Measurements from ENCODE around the gene CACNB4. TPM values are rescaled to one million over a fixed set of nuclear protein-coding genes. Genes with fewer than 3 reads are reported as not detected.

The CACNB4 gene
- total RNA-seq, 1 experiment from 2014 or later, result 1.7 TPM

GRCh38 chr2:151971301-151972051, 127.4 kb downstream of the CACNB4 start:
- CTCF ChIA-PET, result no interaction called here
- BruUV-seq (replicated peaks), result no TSS peak
- Histone ChIP-seq H3K36me3 (ENCODE audit: control insufficient read depth, insufficient read depth, low read length) (no peaks in the 10 kb centered on the region), H3K27ac (ENCODE audit: low read length) (no peak overlapping the region), H3K4me3 (ENCODE audit: low read depth in 2 of 2, low read length in 2 of 2) (no peak overlapping the region), H3K4me1 (ENCODE audit: control insufficient read depth, insufficient read depth, low read length) (no peaks in the 10 kb centered on the region; the same call in 1 of the 2 replicates), H3K9me3 (ENCODE audit: control insufficient read depth, insufficient read depth, low read depth, low read length) (no peaks in the 10 kb centered on the region), H3K27me3 (ENCODE audit: control insufficient read depth, insufficient read depth, low read length) (peaks cover 12% of the 10 kb centered on the region)
- in situ Hi-C loops (cut with HindIII; ENCODE audit: low pct_unique_long_range_greater_than_20kb, low sequenced_read_pairs) (no loop called here), intact Hi-C loops (cut with micrococcal nuclease; ENCODE audit: unreplicated experiment) (no loop called here)
- ATAC-seq (no peak), DNase-seq (ENCODE audit: low read depth, low spot score) (no peak)
- no peak for TF ChIP-seq TCF7L2 (IDR thresholded peaks at IDR 0.05; ENCODE audit: low read depth, low read length)
- no peak for TF ChIP-seq CTCF (IDR thresholded peaks at IDR 0.05)
- TF ChIP-seq REST (IDR thresholded peaks at IDR 0.05; ENCODE audit: insufficient read depth in 1 of 2, low read depth in 2 of 2, low read length in 1 of 2), result no peak
- TF ChIP-seq POLR2AphosphoS5 (IDR thresholded peaks at IDR 0.05; ENCODE audit: low read depth, low read length), result no peak
- TF ChIP-seq SIN3A (IDR thresholded peaks at IDR 0.05; ENCODE audit: borderline replicate concordance, insufficient read depth, low read depth, low read length), result no peak
- POLR2A ChIA-PET, result no interaction called here

- ATAC-seq (no peak), DNase-seq (ENCODE audit: low read depth, low spot score) (no peak)
- Histone ChIP-seq H3K4me3 (ENCODE audit: low read depth in 2 of 2, low read length in 2 of 2) (no peak overlapping the region), H3K36me3 (ENCODE audit: control insufficient read depth, insufficient read depth, low read length) (no peaks in the 10 kb centered on the region), H3K4me1 (ENCODE audit: control insufficient read depth, insufficient read depth, low read length) (no peaks in the 10 kb centered on the region; the same call in 1 of the 2 replicates), H3K9me3 (ENCODE audit: control insufficient read depth, insufficient read depth, low read depth, low read length) (no peaks in the 10 kb centered on the region), H3K27me3 (ENCODE audit: control insufficient read depth, insufficient read depth, low read length) (peaks cover 6% of the 10 kb centered on the region), H3K27ac (ENCODE audit: low read length) (no peak overlapping the region)
- CTCF ChIA-PET, result no interaction called here
- intact Hi-C loops (cut with micrococcal nuclease; ENCODE audit: unreplicated experiment) (no loop called here), in situ Hi-C loops (cut with HindIII; ENCODE audit: low pct_unique_long_range_greater_than_20kb, low sequenced_read_pairs) (no loop called here)
- TF ChIP-seq SIN3A (IDR thresholded peaks at IDR 0.05; ENCODE audit: borderline replicate concordance, insufficient read depth, low read depth, low read length), result no peak
- TF ChIP-seq TCF7L2 (IDR thresholded peaks at IDR 0.05; ENCODE audit: low read depth, low read length), result no peak
- no peak for TF ChIP-seq CTCF (IDR thresholded peaks at IDR 0.05)
- no peak for TF ChIP-seq POLR2AphosphoS5 (IDR thresholded peaks at IDR 0.05; ENCODE audit: low read depth, low read length)
- TF ChIP-seq REST (IDR thresholded peaks at IDR 0.05; ENCODE audit: insufficient read depth in 1 of 2, low read depth in 2 of 2, low read length in 1 of 2), result no peak
- BruUV-seq (replicated peaks), result no TSS peak
- POLR2A ChIA-PET, result no interaction called here
Measured at GRCh38 chr2:151968770-151969470, 129.9 kb downstream of the CACNB4 start.

All from Panc1 (cell line).